GM12872 (cell line): ENCODE measurements around the gene RPS27.

Source experiments
- TF ChIP-seq, protein P1 (sequence below): IDR thresholded peaks from 3 replicates; pipeline ENCODE4 v1.5.1; 2011; ENCODE audit warnings: low read depth, mild to moderate bottlenecking, low read length, moderate library complexity; ENCODE audit not compliant: insufficient read depth

The RPS27 gene

GRCh38 chr1:153973071-153973470 lies 17.5 kb upstream of the RPS27 start:
- TF ChIP-seq, protein P1, sequence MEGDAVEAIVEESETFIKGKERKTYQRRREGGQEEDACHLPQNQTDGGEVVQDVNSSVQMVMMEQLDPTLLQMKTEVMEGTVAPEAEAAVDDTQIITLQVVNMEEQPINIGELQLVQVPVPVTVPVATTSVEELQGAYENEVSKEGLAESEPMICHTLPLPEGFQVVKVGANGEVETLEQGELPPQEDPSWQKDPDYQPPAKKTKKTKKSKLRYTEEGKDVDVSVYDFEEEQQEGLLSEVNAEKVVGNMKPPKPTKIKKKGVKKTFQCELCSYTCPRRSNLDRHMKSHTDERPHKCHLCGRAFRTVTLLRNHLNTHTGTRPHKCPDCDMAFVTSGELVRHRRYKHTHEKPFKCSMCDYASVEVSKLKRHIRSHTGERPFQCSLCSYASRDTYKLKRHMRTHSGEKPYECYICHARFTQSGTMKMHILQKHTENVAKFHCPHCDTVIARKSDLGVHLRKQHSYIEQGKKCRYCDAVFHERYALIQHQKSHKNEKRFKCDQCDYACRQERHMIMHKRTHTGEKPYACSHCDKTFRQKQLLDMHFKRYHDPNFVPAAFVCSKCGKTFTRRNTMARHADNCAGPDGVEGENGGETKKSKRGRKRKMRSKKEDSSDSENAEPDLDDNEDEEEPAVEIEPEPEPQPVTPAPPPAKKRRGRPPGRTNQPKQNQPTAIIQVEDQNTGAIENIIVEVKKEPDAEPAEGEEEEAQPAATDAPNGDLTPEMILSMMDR: no peak

- TF ChIP-seq, protein P1: no peak
Measured at GRCh38 chr1:153973525-153973924, 17.0 kb upstream of the RPS27 start.

- TF ChIP-seq, protein P1: no peak
Measured at GRCh38 chr1:153976819-153977249, 13.7 kb upstream of the RPS27 start.

DNA sequence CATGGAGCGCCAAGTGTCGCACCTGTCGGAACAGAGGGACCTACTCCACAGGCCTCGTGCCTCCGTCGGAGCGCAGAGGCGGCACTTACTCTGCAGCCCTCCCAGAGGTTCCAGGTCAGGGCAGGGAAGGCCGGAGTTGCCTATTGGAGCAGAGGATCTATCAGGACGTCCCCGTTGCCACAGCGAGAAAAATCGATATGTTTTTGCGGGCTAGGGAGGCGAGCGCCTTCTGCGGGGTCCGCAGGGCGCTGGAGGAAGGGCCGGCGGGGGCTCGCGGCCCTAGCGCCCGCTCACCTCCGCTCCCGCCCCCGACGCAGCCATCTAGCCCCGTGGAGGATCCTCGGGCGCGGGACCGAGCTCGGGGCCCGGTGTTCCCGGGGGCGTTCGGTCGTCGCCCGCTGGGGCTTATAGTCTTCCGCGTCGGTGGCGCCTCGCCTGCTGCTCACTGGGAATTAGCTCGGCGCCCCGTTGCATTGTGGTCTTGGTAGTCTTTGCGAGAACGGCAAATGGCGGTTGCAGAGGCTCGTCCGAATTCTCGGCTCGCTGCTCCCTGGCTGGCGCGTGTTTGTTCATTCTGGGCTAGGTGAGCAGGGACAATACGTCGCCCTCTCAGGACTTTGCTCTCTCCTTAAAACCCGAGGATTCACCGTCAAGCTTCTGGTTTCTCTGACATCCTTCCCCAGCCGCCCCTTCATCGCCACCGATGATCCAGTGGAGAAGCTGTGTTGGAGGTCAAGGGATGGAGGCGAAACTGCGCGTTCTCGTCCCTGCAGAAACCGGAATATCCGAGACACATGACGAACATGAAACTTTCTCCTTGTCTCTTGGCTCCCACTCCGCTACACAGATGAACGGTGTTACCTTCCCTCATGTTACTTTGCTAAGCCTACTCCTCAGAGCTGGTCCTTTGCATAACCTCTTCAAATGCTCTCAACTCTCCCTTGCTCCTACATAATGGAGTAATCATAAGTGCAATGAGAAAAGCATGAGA lies 13.0 kb upstream of the RPS27 start, which contains the start of gene JTB:
Gene JTB, minus strand, starts transcription at position 425 of the 991 bp plus-strand sequence. Its CDS starts 422 bp downstream, at position 3.
- TF ChIP-seq, protein P1: no peak

GRCh38 chr1:153978274-153978909 lies 12.2 kb upstream of the RPS27 start:
- TF ChIP-seq, protein P1: no peak

DNA sequence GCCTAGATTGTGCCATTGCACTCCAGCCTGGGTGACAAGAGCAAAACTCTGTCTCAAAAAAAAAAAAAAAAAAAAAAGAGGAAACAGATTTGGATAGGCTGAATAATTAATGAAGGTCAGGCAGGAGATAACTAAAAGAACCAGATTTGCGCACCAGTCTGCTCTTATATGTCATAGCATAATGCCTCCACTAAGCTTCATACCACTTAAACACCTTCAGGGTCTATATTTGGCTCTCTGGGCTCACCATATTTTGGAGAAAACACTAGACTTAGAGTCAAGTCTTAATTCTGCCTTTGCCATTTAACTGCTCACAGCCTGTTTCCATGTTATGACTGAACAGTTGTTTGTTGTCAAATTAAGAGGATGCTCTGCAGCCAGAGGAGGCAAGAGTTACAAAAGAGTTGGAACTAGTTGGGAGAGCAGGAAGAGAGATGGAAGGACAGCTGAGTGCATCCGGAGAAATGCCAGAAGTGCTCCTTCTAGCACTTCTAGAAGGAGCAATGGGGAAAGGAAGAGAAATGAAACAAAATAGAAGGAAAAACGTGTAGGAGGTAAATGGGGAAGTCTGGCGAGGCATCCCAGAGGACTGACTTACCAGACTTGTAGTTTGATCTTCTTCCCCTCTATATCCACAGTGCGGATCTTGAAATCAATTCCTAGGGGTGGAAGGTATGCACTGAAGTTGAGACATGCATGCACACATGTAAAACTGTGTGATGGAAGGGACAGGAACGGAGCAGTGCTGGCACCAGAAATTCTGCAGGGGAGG lies 6.3 kb upstream of the RPS27 start:
- TF ChIP-seq, protein P1: no peak

- TF ChIP-seq, protein P1: no peak
Measured at GRCh38 chr1:153985341-153985912, 5.1 kb upstream of the RPS27 start.
